NCI-H2227 (cell line): ENCODE measurements around the gene STAG1.
"Not testable (repeated sequence)": the region's sequence is repeated elsewhere in the genome, so short reads cannot be mapped to it uniquely, and the experiment has no call there.

Experiments
- DNase-seq: peaks from one replicate; lab custom pipeline; 2025; ENCODE audit not compliant: unreplicated experiment; lab: John Stamatoyannopoulos, UW

STAG1 gene

DNA sequence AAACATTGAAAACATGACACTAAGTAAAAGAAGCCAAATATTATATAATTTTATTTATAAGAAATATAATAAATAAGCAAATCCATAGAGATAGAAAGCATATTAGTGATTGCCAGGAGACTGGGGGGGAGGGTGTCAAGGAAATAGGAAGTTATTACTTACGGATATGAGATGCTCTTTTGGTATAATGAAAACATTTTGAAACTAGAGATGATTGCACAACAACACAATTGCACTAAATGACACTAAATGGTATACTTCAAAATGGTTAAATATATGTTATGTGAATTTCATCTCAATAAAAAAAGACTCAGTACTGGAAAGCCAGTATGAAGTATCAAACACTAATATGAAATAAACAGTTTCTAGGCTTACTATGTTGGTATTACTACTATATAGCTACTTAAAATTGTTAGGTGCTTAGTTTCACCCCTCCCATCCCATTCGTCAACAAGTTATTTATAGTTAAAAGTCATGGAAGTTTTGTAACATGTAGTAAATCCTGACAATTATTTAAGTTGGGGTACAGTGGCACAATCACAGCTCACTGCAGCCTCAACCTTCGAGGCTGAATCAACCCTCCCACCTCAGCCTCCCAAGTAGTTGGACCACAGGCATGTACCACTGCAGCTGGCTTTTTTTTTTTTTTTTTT lies 43.7 kb downstream of the STAG1 start:
- no peak for DNase-seq

- DNase-seq = no peak
Observed at GRCh38 chr3:136703429-136703828, 48.7 kb downstream of the STAG1 start.

DNA sequence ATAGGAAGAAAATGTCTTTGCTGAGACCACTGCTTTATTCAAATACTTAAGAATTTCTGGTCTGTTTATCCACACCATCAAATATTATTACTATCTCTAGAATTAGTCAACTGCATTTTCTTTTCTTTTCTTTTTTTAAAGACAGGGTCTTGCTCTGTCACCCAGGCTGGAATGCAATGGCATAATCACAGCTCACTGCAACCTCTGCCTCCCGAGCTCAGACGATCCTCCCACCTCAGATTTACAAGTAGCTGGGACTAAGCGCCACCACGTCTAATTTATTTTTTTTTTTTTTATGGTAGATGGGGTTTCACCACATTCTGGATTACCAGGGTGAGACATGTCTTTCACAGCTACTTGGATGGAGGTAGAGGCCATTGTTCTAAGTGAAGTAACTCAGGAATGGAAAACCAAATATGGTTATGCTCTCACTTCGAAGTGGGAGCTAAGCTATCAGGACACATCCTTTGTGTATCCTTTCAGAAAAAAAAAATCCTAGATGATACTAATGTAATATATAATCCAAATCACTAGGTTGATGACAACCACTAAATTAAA lies 52.8 kb downstream of the STAG1 start:
- DNase-seq = no peak

GRCh38 chr3:136698361-136698760 lies 53.8 kb downstream of the STAG1 start:
- no peak for DNase-seq

DNA sequence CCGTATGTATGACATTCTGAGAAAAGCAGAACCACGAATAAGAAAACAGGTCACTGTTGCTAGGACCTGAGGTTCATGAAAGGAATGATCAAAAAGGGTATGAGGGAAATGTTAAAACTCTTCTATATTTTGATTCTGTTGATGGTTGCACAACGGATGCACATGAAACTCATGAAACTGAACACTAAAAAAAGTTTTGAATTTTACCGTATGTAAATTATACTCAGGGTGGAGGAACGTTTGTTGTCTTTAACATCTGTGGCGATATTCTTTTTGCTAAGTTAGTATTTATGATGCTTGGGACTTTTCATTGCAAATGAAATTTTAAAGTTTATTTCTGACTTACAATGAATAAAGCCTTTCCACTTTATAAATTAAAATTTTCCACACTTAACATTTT lies 55.4 kb downstream of the STAG1 start:
- DNase-seq = no peak

DNA sequence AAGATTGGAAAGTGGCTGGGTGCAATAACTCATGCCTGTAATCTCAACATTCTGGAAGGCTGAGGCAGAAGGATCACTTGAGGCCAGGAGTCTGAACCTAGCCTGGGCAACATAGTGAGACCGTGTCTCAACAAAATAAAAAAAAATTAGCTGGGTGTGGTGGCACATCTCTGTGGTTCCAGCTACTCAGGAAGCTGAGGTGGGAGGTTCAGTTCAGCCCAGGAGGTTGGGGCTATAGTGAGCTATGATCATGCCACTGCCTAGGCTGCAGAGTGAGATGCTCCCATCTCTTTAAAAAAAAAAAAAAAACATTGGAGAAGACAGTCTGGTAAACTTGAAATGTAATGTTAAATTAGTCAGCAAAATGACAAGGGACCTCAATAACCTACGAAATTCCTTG lies 57.9 kb downstream of the STAG1 start:
- no peak for DNase-seq

GRCh38 chr3:136690599-136690998 lies 61.6 kb downstream of the STAG1 start:
- DNase-seq = no peak

- no peak for DNase-seq
Observed at GRCh38 chr3:136685882-136686281, 66.3 kb downstream of the STAG1 start.

DNA sequence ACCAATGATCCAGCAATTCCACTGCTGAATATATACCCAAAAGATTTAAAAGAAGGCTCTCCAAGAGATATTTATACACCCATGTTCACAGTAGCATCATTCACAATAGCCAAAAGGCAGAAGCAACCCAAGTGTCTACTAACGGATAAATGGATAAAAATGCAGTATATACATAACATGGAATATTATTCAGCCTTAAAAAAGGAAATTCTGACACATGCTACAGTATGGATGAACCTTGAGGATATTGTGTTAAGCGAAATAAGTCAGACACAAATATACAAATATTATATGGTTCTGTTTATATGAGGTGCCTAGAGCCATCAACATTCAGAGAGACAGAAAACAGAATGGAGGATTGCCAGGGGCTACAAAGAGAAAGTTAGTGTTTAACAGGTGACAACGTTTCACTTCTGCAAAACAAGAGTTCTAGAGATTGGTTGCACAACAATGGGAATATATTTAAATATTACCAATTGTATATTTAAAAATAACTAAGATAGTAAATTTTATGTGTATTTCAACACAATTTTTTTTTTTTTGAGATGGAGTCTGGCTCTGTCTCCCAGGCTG lies 69.4 kb downstream of the STAG1 start:
- DNase-seq = no peak

GRCh38 chr3:136678981-136679380 lies 73.2 kb downstream of the STAG1 start:
- DNase-seq = no peak

- no peak for DNase-seq
Observed at GRCh38 chr3:136676009-136676408, 76.2 kb downstream of the STAG1 start.

GRCh38 chr3:136675150-136675858 lies 76.9 kb downstream of the STAG1 start:
- DNase-seq = no peak

DNA sequence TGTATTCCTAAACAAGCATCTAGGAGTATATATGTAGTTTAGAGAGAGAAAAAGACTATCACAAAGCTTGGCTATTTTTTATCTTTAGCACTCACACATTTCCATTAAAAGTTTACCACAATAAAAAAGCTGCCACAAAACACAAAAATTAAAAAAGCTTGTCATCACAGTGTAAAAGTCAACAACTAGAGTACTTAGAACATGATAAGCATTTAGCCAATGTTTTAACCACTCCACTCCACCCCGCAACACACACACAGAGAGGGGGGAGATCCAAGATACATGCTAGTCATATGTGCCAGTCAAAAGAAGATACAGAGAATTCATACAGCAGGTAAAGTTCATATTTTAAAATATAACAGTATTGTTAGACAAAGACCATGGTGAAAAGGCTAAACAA lies 79.7 kb downstream of the STAG1 start:
- no peak for DNase-seq

DNA sequence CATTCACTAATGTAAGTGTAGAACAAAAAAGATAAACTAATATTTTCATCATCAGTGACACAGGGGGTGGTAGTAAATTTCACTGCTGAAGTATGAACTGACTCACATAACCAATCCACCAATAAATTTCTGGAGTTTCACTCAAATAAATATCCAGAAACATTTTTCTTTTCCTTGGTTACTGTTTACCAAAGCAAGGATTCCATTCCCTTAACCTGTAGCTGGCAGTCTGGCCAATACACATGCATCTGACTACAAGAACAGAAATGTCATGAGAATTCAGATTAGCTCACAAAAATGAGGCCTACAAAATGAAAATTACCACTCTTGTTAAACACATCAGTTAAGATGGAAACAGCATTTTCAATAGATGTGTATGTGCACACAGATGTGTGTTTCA lies 80.3 kb downstream of the STAG1 start:
- no peak for DNase-seq

GRCh38 chr3:136670166-136670565 lies 82.0 kb downstream of the STAG1 start:
- DNase-seq = no peak

GRCh38 chr3:136667081-136667480 lies 85.1 kb downstream of the STAG1 start:
- no peak for DNase-seq

DNA sequence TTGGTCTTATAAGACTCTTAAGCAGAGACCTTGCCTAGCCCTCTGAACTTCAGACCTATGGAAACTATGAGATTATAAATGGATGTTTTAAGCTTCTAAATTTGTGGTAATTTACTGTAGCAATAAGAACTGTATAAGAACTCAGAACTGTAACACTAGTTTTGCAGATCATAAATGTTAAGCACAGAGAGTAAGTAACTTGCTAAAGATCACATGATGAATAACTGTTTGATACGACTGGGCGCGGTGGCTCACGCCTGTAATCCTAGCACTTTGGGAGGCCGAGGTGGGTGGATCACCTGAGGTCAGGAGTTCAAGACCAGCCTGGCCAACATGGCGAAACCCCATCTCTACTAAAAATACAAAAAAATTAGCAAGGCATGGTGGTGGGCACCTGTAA lies 85.9 kb downstream of the STAG1 start:
- not testable (repeated sequence) for DNase-seq

- no peak for DNase-seq
Observed at GRCh38 chr3:136664771-136665170, 87.4 kb downstream of the STAG1 start.

GRCh38 chr3:136661282-136661681 lies 90.9 kb downstream of the STAG1 start:
- DNase-seq = no peak

DNA sequence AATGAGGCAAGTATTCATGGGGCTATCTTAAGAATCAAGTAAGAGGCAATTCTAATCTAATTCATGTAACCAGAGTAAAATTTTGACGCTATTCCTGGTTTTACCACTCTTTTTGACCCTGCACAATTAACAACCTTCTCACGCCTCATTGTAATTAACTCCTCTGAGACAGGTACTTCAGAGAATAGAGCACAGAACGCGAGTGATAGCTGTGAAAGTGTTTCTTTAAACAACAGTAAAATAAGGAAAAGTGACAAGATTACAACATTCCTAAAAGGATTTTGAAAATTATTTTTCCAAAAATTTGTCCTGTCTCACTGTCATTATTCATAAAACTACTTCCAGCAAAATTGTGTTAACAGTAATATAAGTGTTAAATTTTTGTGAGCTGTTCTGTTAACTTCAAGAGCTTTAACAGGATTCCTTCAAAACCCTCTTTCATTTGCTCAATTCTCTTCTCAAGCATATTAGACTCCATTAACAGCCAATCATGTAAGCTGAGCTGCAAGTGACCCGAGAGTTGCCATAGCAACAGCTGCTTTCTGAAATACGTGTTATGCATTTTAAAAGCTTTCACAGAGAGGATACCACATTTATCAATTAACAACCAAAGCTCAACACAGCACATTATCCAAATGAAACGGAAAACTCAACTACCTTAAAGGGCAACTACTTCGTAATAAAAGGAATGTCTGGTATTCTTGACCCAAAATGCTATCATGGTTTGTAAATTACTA lies 93.1 kb downstream of the STAG1 start:
- DNase-seq = peak; percentile 71

DNA sequence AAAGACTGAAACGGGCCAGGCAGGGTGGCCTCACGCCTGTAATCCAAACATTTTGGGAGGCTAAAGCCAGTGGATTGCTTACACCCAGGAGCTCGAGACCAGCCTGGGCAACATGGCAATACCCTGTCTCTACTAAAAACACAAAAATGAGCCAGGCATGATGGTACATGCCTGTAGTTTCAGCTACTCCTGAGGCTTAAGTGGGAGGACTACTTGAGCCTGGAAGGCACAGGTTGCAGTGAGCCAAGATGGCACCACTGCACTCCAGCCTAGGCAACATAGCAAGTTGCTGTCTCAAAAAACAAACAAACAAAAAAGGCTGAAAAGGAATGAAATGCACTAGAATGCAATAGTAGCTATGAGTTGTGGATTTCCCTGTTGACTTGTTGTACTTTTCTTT lies 94.7 kb downstream of the STAG1 start:
- no peak for DNase-seq

GRCh38 chr3:136653628-136654027 lies 98.5 kb downstream of the STAG1 start:
- no peak for DNase-seq
